Measurements from ENCODE around the gene SFMBT1.

Gene SFMBT1

DNA sequence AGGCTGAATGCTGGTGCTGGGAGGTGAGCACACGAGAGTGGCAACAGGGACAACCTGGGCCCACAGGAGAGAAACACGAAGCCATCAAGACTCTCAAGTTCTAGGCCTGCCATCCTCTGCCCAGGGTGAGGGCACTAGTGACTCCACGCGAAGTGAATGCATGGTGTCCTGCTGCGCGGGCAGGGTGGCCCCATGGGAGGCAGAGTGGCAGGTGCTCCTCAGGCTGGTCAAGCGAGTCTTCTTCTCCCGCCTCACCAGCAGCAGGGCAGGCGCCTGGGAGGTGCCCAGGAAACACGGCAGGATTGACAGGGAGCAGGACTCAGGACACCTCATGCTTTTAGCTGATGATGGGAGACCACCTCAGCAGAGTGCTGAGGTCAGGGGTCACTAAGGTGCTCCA lies 175.4 kb downstream of the SFMBT1 start:
- TF ChIP-seq REST (IDR thresholded peaks at IDR 0.05; ENCODE audit: insufficient read depth in 1 of 2, low read depth in 2 of 2, low read length in 2 of 2) (no peak), SIN3A (IDR thresholded peaks at IDR 0.05; ENCODE audit: borderline replicate concordance, insufficient read depth, low read length) (no peak), FOXP2 (optimal IDR thresholded peaks at IDR 0.05; ENCODE audit: borderline replicate concordance, extremely low read depth, extremely low read length, insufficient read depth) (no peak), TAF1 (IDR thresholded peaks at IDR 0.05; ENCODE audit: borderline replicate concordance, insufficient read depth, low read length) (no peak), POLR2AphosphoS5 (IDR thresholded peaks at IDR 0.05; ENCODE audit: low read depth, low read length) (no peak)

- no peak for TF ChIP-seq POLR2AphosphoS5 (IDR thresholded peaks at IDR 0.05; ENCODE audit: low read depth, low read length)
- no peak for TF ChIP-seq SIN3A (IDR thresholded peaks at IDR 0.05; ENCODE audit: borderline replicate concordance, insufficient read depth, low read length)
- no peak for TF ChIP-seq TAF1 (IDR thresholded peaks at IDR 0.05; ENCODE audit: borderline replicate concordance, insufficient read depth, low read length)
- no peak for TF ChIP-seq FOXP2 (optimal IDR thresholded peaks at IDR 0.05; ENCODE audit: borderline replicate concordance, extremely low read depth, extremely low read length, insufficient read depth)
- TF ChIP-seq REST (IDR thresholded peaks at IDR 0.05; ENCODE audit: insufficient read depth in 1 of 2, low read depth in 2 of 2, low read length in 2 of 2): no peak
Observed at GRCh38 chr3:52866427-52866826, 179.4 kb downstream of the SFMBT1 start.

DNA sequence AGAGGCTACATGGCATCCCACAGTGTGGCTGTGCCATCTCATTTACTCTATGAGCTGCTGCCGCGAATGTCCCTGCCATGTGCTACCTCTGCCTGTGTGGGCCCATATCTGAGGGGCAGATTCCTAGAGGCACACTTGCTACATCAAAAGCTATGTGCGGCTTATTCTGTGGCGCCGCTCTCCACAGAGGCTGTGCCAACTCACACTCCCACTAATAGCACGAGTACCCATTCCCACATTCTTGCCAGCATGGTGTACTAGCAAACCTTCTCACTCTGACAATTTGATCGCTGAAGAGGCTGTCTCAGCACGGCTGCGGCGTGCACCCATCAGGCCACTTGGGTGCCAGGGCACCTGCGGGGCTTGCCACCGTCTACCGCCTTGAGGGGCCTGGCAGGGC lies 179.9 kb downstream of the SFMBT1 start:
- no peak for TF ChIP-seq REST (IDR thresholded peaks at IDR 0.05; ENCODE audit: insufficient read depth in 1 of 2, low read depth in 2 of 2, low read length in 2 of 2)
- no peak for TF ChIP-seq TAF1 (IDR thresholded peaks at IDR 0.05; ENCODE audit: borderline replicate concordance, insufficient read depth, low read length)
- TF ChIP-seq POLR2AphosphoS5 (IDR thresholded peaks at IDR 0.05; ENCODE audit: low read depth, low read length): no peak
- no peak for TF ChIP-seq FOXP2 (optimal IDR thresholded peaks at IDR 0.05; ENCODE audit: borderline replicate concordance, extremely low read depth, extremely low read length, insufficient read depth)
- no peak for TF ChIP-seq SIN3A (IDR thresholded peaks at IDR 0.05; ENCODE audit: borderline replicate concordance, insufficient read depth, low read length)

- TF ChIP-seq SIN3A (IDR thresholded peaks at IDR 0.05; ENCODE audit: borderline replicate concordance, insufficient read depth, low read length) (no peak), FOXP2 (optimal IDR thresholded peaks at IDR 0.05; ENCODE audit: borderline replicate concordance, extremely low read depth, extremely low read length, insufficient read depth) (no peak), REST (IDR thresholded peaks at IDR 0.05; ENCODE audit: insufficient read depth in 1 of 2, low read depth in 2 of 2, low read length in 2 of 2) (no peak), TAF1 (IDR thresholded peaks at IDR 0.05; ENCODE audit: borderline replicate concordance, insufficient read depth, low read length) (no peak), POLR2AphosphoS5 (IDR thresholded peaks at IDR 0.05; ENCODE audit: low read depth, low read length) (no peak)
Observed at GRCh38 chr3:52860424-52860768, 185.5 kb downstream of the SFMBT1 start.

All from PFSK-1 (cell line).